NCI-H2227 (cell line): ENCODE measurements around the gene OR52I2.

Source experiments
- DNase-seq: peaks from one replicate; lab custom pipeline; 2025; ENCODE audit not compliant: unreplicated experiment; lab: John Stamatoyannopoulos, UW

OR52I2 gene

GRCh38 chr11:4607781-4608666 lies 26.5 kb downstream of the OR52I2 start, which contains the start of gene TRIM68:
Gene TRIM68, minus strand, starts transcription at chr11:4608231. Its CDS starts 2,727 bp downstream, at chr11:4605504.
- peak; percentile 98 for DNase-seq

- no peak for DNase-seq
These were observed 28.9 kb downstream of the OR52I2 start for GRCh38 chr11:4610258-4610935.

DNA sequence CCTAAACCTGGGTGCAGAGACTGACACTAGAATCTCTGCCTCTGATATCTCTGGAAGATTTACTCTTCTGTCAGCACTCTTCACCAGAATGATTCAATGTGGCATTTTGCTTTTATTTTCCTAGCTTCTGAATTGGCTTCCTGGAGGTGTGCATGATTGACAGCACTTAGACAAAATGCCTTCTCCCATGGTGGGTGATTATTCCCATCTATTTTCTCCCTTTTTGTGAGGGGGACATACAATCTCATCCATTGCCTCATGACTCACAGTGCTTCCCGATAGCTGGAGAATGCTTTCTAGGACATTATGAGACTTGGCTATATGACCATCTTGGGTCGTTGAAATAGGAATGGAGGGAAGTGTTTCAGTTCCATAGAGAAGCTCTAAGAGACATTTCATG lies 30.4 kb downstream of the OR52I2 start:
- no peak for DNase-seq

GRCh38 chr11:4615856-4616444 lies 34.4 kb downstream of the OR52I2 start:
- no peak for DNase-seq

- no peak for DNase-seq
These were observed 38.0 kb downstream of the OR52I2 start for GRCh38 chr11:4619514-4619913.

- peak; percentile 79 for DNase-seq
These were observed 44.9 kb downstream of the OR52I2 start for GRCh38 chr11:4626207-4627099.

DNA sequence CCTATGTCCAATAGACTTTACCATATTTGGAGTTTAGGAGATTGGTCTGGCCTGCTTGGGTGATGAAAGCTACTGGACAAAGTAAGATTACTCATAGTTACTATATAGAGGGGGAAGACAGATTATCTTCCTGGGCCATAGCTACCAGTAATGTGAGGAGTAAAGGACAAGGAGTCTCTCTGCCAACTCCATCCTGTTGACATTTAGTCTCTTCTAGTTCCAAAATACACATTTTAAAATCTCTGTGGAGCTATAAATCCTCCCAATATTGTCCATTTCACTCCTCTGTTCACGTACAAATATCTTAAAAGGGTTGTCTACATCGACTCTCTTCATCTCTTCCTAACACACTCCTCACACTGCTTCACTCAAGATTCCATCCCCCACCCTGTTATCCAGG lies 54.6 kb downstream of the OR52I2 start:
- DNase-seq, result no peak

DNA sequence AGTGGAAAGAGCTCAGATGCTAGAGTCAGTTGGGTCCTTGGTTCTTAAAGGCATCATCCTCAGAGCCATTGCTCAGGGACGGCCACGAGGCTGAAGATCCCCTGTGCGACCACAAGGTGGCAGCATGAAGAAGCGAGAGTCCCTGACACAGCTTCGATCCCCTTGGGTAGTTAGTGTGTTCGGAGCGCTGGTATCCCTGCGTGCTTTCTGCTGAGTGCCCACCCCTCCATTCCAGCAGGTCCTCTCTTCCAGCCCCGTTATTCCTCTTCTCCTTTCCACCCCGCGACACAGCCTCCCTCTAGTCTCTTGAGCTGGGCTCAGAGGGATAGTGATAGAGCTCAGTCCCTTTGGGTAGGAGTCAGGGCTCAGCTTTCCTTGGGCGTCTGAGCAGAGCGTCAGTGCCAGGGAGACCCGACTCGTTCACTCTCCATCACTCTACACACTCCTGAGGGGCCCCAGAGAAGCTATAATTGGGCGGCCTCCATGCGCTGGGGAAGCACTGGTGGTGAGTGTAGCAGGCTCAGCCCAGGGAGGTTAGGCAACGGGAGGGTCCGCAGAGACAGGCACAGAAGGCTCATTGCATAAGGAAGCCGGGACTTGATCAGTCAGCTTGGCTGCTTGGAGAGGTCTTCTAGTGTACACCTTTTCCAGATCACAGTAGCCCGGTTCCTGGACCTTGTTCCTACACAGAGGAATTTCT lies 55.6 kb downstream of the OR52I2 start, which contains the start of gene OR51D1:
TSS of gene OR51D1 (plus strand) at position 516 of the 700 bp plus-strand sequence. CDS start 2,314 bp downstream, outside the sequence.
- DNase-seq, result peak; percentile 85

DNA sequence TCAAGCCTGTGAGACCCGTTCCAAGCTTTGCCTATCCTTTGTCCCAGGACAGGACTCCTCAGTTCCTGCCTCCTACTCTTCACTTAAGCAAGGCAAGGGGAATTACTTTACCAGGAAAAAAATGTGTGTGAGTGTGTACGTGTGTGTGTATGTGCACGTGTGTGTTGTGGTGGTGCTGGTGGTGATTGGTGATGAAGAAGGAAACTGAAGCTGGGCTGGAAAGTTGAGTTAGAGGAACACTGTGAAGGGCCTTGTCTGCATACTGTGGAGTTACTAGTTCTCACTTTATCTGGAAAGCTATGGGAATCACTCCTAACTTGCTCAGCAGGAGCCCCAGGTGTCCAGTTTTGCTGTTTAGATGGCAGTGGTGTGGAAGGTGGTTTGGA lies 56.1 kb downstream of the OR52I2 start:
- DNase-seq, result no peak

GRCh38 chr11:4639931-4640330 lies 58.4 kb downstream of the OR52I2 start:
- no peak for DNase-seq

DNA sequence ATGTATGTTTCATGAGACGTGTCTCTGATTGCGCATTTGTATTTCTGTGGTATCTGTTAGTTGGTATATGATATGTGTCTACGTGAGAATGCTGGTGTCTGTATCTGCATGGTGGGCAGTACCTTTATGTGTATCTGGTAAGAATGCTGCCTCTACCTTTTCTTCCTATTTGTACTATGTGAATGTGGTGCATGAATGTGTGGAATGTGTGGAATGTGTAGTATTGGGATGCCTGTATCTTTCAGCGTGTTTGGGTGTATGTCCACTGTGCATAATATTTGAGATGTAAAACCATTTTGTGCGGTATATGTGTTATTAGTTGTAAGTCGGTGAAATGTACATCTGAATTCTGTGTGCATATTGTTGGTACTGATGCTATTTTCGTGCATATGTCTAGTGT lies 60.0 kb downstream of the OR52I2 start:
- no peak for DNase-seq

- DNase-seq, result no peak
These were observed 60.5 kb downstream of the OR52I2 start for GRCh38 chr11:4642043-4642442.
